GM12878 (cell line): Measurements from ENCODE around the gene CCDC24. TPM values are rescaled to one million over a fixed set of nuclear protein-coding genes. Genes with fewer than 3 reads are reported as not detected.

Experiments used
- HCFC1 ChIP-seq: fragments of 150-350 bp; IDR thresholded peaks from 2 replicates; pipeline ENCODE4 v1.6.1; 2014; ENCODE audit warnings: low read length
- HDAC2 ChIP-seq: fragments of 200-600 bp; sonication (generic); IDR thresholded peaks from 2 replicates; pipeline ENCODE4 v1.6.1; 2017
- MTA3 ChIP-seq: IDR thresholded peaks from 2 replicates; pipeline ENCODE4 v1.6.1; 2012; ENCODE audit warnings: low read length, inconsistent platforms, borderline replicate concordance
- NFYA ChIP-seq: IDR thresholded peaks from 2 replicates; pipeline ENCODE4 v1.6.1; 2011; ENCODE audit warnings: low read depth, mild to moderate bottlenecking, low read length, improper control_type of control experiment, borderline replicate concordance
- NFYB ChIP-seq: IDR thresholded peaks from 2 replicates; pipeline ENCODE4 v1.6.1; 2011; ENCODE audit warnings: low read depth, mild to moderate bottlenecking, low read length, improper control_type of control experiment, moderate library complexity; ENCODE audit not compliant: insufficient read depth
- POLR2AphosphoS5 ChIP-seq: IDR thresholded peaks from 2 replicates; pipeline ENCODE4 v1.6.1; 2011; ENCODE audit warnings: mild to moderate bottlenecking, low read length, inconsistent platforms
- RAD51 ChIP-seq: fragments of 450-650 bp; IDR thresholded peaks from 2 replicates; pipeline ENCODE4 v1.6.1; 2016; ENCODE audit warnings: moderate library complexity, mild to moderate bottlenecking, inconsistent platforms
- SREBF1 ChIP-seq: IDR thresholded peaks from 2 replicates; pipeline ENCODE4 v1.6.1; 2012; ENCODE audit warnings: mild to moderate bottlenecking, low read length
- SRF ChIP-seq, 2 experiments: IDR thresholded peaks; 2 replicates each; pipeline ENCODE4 v1.6.1; 2011; ENCODE audit warnings: low read depth in 2 of 2, low read length in 2 of 2, mild to moderate bottlenecking in 1 of 2, moderate library complexity in 1 of 2
- ZNF622 ChIP-seq: fragments of 450-650 bp; IDR thresholded peaks from 2 replicates; pipeline ENCODE4 v1.6.1; 2017; ENCODE audit warnings: mild to moderate bottlenecking, inconsistent platforms
- polyA plus RNA-seq, 11 experiments: library from polyadenylated mRNA; depleted of rRNA in 4 of 11; unstranded in 6 of 11; stranded (reverse) in 5 of 11; fragments of >200 nt; fragmentation: Nextera tagmentation in 4 of 11; fragmentation: Illumina TruSeq in 1 of 11; extraction: Ambion mirVana in 4 of 11; extraction: Trizol in 1 of 11; gene quantifications; 1 replicate in 1 of 11; 2 replicates in 10 of 11; pipeline versions ENCODE4 v1.2.1 to v1.2.3, GENCODE V29; 2011 to 2016; ENCODE audit warnings: inconsistent platforms in 2 of 11, missing spikeins in 2 of 11, low read depth in 1 of 11
- total RNA-seq, 4 experiments: library from RNA; depleted of rRNA in 3 of 4; stranded (reverse); fragments of >200 nt in 3 of 4; fragmentation: Illumina TruSeq in 1 of 4; extraction: Trizol in 1 of 4; gene quantifications; 2 replicates each; pipeline versions ENCODE4 v1.2.1 to v1.2.3, GENCODE V29; 2013 to 2021
- TF ChIP-seq, protein P1 (sequence below): fragments of 450-650 bp; formaldehyde crosslinking; IDR thresholded peaks from 2 replicates; pipeline ENCODE4 v1.4.0; 2022; ENCODE audit warnings: mild to moderate bottlenecking, moderate library complexity
- TF ChIP-seq, protein P2 (sequence below): fragments of 450-650 bp; IDR thresholded peaks from 2 replicates; pipeline ENCODE4 v1.6.1; 2017; ENCODE audit warnings: borderline replicate concordance
- TF ChIP-seq, protein P3 (sequence below): fragments of 450-650 bp; IDR thresholded peaks from 2 replicates; pipeline ENCODE4 v1.6.1; 2014; ENCODE audit warnings: mild to moderate bottlenecking
- TF ChIP-seq, protein P4 (sequence below): IDR thresholded peaks from 2 replicates; pipeline ENCODE4 v1.6.1; 2011; ENCODE audit warnings: low read depth, mild to moderate bottlenecking, low read length, moderate library complexity, borderline replicate concordance; ENCODE audit errors: extremely low read depth
- TF ChIP-seq, protein P5 (sequence below): IDR thresholded peaks from 2 replicates; pipeline ENCODE4 v1.6.1; 2011; ENCODE audit warnings: borderline replicate concordance, low read depth, mild to moderate bottlenecking, moderate library complexity, low read length; ENCODE audit not compliant: insufficient read depth, poor library complexity, severe bottlenecking
- TF ChIP-seq, protein P6 (sequence below): fragments of 150-350 bp; IDR thresholded peaks from 2 replicates; pipeline ENCODE4 v1.6.1; 2016; ENCODE audit warnings: low read depth, low read length

The CCDC24 gene
- total and polyA plus RNA-seq, 10 of the 15 experiments (the other 5 are each of a cell fraction or from before 2014, with no cell fraction given), result 0.18 to 3.1 (median 1.6) TPM; not detected in 1

DNA sequence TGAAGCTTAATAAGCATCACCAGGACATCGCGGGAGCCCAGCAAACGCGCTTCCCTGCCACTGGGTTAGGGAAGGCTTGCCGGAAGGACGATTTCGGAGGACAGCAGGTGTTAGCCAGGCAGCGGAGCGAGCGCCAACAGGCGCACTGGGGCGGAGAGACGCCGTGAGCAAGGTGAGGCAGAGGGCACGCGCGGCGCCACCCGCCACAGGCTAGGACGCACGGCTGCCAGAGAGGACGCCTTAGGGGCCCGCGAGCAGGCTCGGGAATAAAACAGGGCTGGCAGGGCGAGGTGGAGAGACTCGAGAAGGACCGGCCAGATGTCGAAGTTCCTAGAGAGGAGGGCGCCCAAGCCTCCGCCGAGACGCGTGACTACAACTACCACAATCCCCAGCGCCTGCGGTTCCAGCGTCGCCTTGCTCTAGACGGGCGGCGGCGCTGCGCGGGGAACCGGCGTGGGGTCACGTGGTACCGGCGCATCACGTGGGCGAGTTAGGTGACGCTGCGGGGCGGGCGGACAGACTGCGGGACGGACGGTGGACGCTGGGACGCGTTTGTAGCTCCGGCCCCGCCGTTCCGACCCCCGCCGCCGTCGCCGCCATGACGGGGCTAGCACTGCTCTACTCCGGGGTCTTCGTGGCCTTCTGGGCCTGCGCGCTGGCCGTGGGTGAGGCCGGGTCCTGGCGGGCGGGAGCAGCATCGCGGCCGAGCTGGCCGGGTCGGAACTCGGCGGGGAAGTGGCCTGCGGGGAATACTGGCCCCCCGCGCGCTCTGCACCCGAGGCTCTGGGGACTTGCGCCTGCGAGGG is 16.8 kb upstream of the CCDC24 start, which contains the start of gene ATP6V0B (continued):
- TF ChIP-seq, protein P1, sequence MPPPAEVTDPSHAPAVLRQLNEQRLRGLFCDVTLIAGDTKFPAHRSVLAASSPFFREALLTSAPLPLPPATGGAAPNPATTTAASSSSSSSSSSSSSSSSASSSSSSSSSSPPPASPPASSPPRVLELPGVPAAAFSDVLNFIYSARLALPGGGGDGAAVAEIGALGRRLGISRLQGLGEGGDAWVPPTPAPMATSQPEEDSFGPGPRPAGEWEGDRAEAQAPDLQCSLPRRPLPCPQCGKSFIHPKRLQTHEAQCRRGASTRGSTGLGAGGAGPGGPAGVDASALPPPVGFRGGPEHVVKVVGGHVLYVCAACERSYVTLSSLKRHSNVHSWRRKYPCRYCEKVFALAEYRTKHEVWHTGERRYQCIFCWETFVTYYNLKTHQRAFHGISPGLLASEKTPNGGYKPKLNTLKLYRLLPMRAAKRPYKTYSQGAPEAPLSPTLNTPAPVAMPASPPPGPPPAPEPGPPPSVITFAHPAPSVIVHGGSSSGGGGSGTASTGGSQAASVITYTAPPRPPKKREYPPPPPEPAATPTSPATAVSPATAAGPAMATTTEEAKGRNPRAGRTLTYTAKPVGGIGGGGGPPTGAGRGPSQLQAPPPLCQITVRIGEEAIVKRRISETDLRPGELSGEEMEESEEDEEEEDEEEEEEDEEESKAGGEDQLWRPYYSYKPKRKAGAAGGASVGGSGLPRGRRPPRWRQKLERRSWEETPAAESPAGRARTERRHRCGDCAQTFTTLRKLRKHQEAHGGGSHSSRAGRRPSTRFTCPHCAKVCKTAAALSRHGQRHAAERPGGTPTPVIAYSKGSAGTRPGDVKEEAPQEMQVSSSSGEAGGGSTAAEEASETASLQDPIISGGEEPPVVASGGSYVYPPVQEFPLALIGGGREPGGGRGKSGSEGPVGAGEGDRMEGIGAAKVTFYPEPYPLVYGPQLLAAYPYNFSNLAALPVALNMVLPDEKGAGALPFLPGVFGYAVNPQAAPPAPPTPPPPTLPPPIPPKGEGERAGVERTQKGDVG (CRISPR knock-in tag), result no peak
- TF ChIP-seq, protein P2, sequence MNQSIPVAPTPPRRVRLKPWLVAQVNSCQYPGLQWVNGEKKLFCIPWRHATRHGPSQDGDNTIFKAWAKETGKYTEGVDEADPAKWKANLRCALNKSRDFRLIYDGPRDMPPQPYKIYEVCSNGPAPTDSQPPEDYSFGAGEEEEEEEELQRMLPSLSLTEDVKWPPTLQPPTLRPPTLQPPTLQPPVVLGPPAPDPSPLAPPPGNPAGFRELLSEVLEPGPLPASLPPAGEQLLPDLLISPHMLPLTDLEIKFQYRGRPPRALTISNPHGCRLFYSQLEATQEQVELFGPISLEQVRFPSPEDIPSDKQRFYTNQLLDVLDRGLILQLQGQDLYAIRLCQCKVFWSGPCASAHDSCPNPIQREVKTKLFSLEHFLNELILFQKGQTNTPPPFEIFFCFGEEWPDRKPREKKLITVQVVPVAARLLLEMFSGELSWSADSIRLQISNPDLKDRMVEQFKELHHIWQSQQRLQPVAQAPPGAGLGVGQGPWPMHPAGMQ, result no peak
- no peak for TF ChIP-seq NFYA
- TF ChIP-seq, protein P3, sequence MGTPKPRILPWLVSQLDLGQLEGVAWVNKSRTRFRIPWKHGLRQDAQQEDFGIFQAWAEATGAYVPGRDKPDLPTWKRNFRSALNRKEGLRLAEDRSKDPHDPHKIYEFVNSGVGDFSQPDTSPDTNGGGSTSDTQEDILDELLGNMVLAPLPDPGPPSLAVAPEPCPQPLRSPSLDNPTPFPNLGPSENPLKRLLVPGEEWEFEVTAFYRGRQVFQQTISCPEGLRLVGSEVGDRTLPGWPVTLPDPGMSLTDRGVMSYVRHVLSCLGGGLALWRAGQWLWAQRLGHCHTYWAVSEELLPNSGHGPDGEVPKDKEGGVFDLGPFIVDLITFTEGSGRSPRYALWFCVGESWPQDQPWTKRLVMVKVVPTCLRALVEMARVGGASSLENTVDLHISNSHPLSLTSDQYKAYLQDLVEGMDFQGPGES, result peak; percentile 54
- TF ChIP-seq SRF (IDR thresholded peaks at IDR 0.05; ENCODE audit: low read depth in 2 of 2, low read length in 2 of 2), result peak in 1 of 2 experiments; percentile 30; a peak in 2 of 4 replicates
- peak; percentile 99 for TF ChIP-seq RAD51
- TF ChIP-seq, protein P4, sequence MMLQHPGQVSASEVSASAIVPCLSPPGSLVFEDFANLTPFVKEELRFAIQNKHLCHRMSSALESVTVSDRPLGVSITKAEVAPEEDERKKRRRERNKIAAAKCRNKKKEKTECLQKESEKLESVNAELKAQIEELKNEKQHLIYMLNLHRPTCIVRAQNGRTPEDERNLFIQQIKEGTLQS, result peak; percentile 98
- peak; percentile 83 for TF ChIP-seq SREBF1
- TF ChIP-seq MTA3, result no peak
- no peak for TF ChIP-seq NFYB
- TF ChIP-seq, protein P5, sequence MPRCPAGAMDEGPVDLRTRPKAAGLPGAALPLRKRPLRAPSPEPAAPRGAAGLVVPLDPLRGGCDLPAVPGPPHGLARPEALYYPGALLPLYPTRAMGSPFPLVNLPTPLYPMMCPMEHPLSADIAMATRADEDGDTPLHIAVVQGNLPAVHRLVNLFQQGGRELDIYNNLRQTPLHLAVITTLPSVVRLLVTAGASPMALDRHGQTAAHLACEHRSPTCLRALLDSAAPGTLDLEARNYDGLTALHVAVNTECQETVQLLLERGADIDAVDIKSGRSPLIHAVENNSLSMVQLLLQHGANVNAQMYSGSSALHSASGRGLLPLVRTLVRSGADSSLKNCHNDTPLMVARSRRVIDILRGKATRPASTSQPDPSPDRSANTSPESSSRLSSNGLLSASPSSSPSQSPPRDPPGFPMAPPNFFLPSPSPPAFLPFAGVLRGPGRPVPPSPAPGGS, result peak; percentile 34
- peak; percentile 92 for TF ChIP-seq HCFC1
- TF ChIP-seq, protein P6, sequence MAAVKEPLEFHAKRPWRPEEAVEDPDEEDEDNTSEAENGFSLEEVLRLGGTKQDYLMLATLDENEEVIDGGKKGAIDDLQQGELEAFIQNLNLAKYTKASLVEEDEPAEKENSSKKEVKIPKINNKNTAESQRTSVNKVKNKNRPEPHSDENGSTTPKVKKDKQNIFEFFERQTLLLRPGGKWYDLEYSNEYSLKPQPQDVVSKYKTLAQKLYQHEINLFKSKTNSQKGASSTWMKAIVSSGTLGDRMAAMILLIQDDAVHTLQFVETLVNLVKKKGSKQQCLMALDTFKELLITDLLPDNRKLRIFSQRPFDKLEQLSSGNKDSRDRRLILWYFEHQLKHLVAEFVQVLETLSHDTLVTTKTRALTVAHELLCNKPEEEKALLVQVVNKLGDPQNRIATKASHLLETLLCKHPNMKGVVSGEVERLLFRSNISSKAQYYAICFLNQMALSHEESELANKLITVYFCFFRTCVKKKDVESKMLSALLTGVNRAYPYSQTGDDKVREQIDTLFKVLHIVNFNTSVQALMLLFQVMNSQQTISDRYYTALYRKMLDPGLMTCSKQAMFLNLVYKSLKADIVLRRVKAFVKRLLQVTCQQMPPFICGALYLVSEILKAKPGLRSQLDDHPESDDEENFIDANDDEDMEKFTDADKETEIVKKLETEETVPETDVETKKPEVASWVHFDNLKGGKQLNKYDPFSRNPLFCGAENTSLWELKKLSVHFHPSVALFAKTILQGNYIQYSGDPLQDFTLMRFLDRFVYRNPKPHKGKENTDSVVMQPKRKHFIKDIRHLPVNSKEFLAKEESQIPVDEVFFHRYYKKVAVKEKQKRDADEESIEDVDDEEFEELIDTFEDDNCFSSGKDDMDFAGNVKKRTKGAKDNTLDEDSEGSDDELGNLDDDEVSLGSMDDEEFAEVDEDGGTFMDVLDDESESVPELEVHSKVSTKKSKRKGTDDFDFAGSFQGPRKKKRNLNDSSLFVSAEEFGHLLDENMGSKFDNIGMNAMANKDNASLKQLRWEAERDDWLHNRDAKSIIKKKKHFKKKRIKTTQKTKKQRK, result no peak
- TF ChIP-seq HDAC2, result no peak
- TF ChIP-seq POLR2AphosphoS5, result peak; percentile 83; the same call in 1 of the 2 replicates
- TF ChIP-seq ZNF622, result no peak
